A549 (cell line): ENCODE measurements around the gene PIK3CD. TPM values are rescaled to one million over a fixed set of nuclear protein-coding genes. Genes with fewer than 3 reads are reported as not detected.

Source experiments
- ATAC-seq, 2 experiments: fragments of 200-7000 bp in 1 of 2; fragments of >200 bp in 1 of 2; cut with Nextera tagmentation in 1 of 2; cut with Tn5 transposase in 1 of 2; 3 replicates each; pipeline versions ENCODE4 v1.8.0 to v1.9.1; 2018 to 2020; ENCODE audit warnings: mild to moderate bottlenecking in 1 of 2, moderate library complexity in 1 of 2
- CTCF ChIA-PET: fragments of 300-600 bp; sonication (Branson Sonifier 250); formaldehyde crosslinking; extraction: SDS; loops from one replicate; lab custom pipeline; 2021; ENCODE audit warnings: antibody characterized with exemption, inconsistent platforms; lab: Yijun Ruan, JAX
- POLR2A ChIA-PET: fragments of 350-600 bp; formaldehyde crosslinking; extraction: SDS; loops from one replicate; lab custom pipeline; 2021; ENCODE audit warnings: antibody characterized with exemption, inconsistent platforms; lab: Yijun Ruan, JAX
- DNase-seq, 2 experiments: peaks; one replicate each; pipeline versions ENCODE4 v3.0.0 to v3.0.0-alpha.2; 2011 to 2016; ENCODE audit warnings: low read depth in 1 of 2, low spot score in 1 of 2
- FAIRE-seq: peaks from 2 replicates; lab custom pipeline; 2011; peaks lifted over from hg19 to GRCh38; lab: Jason Lieb, UNC
- H3K27ac ChIP-seq, 2 experiments: fragments of >200 bp; sonication (Bioruptor Twin); formaldehyde crosslinking; 3 replicates each; pipeline ENCODE4 v1.5.1; 2016 to 2017
- H3K4me1 ChIP-seq: fragments of >200 bp; sonication (Bioruptor Twin); formaldehyde crosslinking; 3 replicates; pipeline ENCODE4 v1.6.1; 2016
- H3K4me2 ChIP-seq: fragments of >200 bp; sonication (Bioruptor Twin); formaldehyde crosslinking; 3 replicates; pipeline ENCODE4 v1.6.1; 2016
- H3K4me3 ChIP-seq: fragments of >200 bp; sonication (Bioruptor Twin); formaldehyde crosslinking; 3 replicates; pipeline ENCODE4 v1.5.1; 2016
- H3K9me3 ChIP-seq: fragments of >200 bp; sonication (Bioruptor Twin); formaldehyde crosslinking; 3 replicates; pipeline ENCODE4 v1.6.1; 2016
- CBX2 ChIP-seq: fragments of 200-600 bp; sonication (generic); IDR thresholded peaks from 2 replicates; pipeline ENCODE4 v1.6.1; 2016; ENCODE audit warnings: low read depth, mild to moderate bottlenecking, borderline replicate concordance
- E2F6 ChIP-seq: IDR thresholded peaks from 2 replicates; pipeline ENCODE4 v1.6.1; 2012; ENCODE audit warnings: low read depth, borderline replicate concordance
- FOXS1 ChIP-seq: fragments of 250-450 bp; sonication (Bioruptor Pico); IDR thresholded peaks from 2 replicates; pipeline ENCODE4 v1.5.0; 2020; ENCODE audit warnings: mild to moderate bottlenecking, moderate library complexity
- GATA3 ChIP-seq: IDR thresholded peaks from 2 replicates; pipeline ENCODE4 v1.6.1; 2012; ENCODE audit warnings: borderline replicate concordance
- HES2 ChIP-seq: fragments of >200 bp; sonication (Bioruptor Twin); formaldehyde crosslinking; IDR thresholded peaks from 2 replicates; pipeline ENCODE4 v1.6.1; 2016
- HEYL ChIP-seq: fragments of 250-450 bp; sonication (Bioruptor Pico); IDR thresholded peaks from 2 replicates; pipeline ENCODE4 v1.8.0; 2021; ENCODE audit warnings: mild to moderate bottlenecking, moderate library complexity
- MAX ChIP-seq: IDR thresholded peaks from 2 replicates; pipeline ENCODE4 v1.6.1; 2012
- MAZ ChIP-seq: fragments of 150-350 bp; IDR thresholded peaks from 2 replicates; pipeline ENCODE4 v1.6.1; 2014; ENCODE audit warnings: antibody characterized with exemption, low read depth, low read length, borderline replicate concordance
- MYC ChIP-seq: IDR thresholded peaks from 2 replicates; pipeline ENCODE4 v1.6.1; 2012; ENCODE audit warnings: mild to moderate bottlenecking, inconsistent platforms, low read length, improper control_type of control experiment, borderline replicate concordance
- NFE2L2 ChIP-seq: fragments of 150-350 bp; conservative IDR thresholded peaks from 2 replicates; pipeline ENCODE4 v1.6.1; 2014; ENCODE audit warnings: low read length
- PBX3 ChIP-seq: IDR thresholded peaks from 2 replicates; pipeline ENCODE4 v1.6.1; 2012
- PHF8 ChIP-seq: fragments of 200-600 bp; sonication (generic); IDR thresholded peaks from 2 replicates; pipeline ENCODE4 v1.6.1; 2016; ENCODE audit warnings: low read depth, mild to moderate bottlenecking, antibody characterized with exemption, moderate library complexity, borderline replicate concordance
- POLR2AphosphoS2 ChIP-seq: conservative IDR thresholded peaks from 2 replicates; pipeline ENCODE4 v1.6.1; 2012; ENCODE audit warnings: low read length, improper control_type of control experiment, inconsistent platforms
- RAD21 ChIP-seq, 2 experiments: fragments of >200 bp in 1 of 2; sonication (Bioruptor Twin) in 1 of 2; formaldehyde crosslinking in 1 of 2; IDR thresholded peaks in 1 of 2; conservative IDR thresholded peaks in 1 of 2; 2 replicates in 1 of 2; 3 replicates in 1 of 2; pipeline ENCODE4 v1.6.1; 2012 to 2018; ENCODE audit warnings: inconsistent platforms in 1 of 2
- RCOR1 ChIP-seq: fragments of 150-350 bp; IDR thresholded peaks from 2 replicates; pipeline ENCODE4 v1.6.1; 2014; ENCODE audit warnings: antibody characterized with exemption, low read length, low read depth
- REST ChIP-seq: fragments of 200-600 bp; sonication (generic); IDR thresholded peaks from 2 replicates; pipeline ENCODE4 v1.6.1; 2016; ENCODE audit warnings: antibody characterized with exemption, mild to moderate bottlenecking, moderate library complexity
- SMC3 ChIP-seq: fragments of >200 bp; sonication (Bioruptor Twin); formaldehyde crosslinking; IDR thresholded peaks from 3 replicates; pipeline ENCODE4 v1.6.1; 2018; ENCODE audit warnings: inconsistent platforms
- SREBF2 ChIP-seq: fragments of 450-650 bp; IDR thresholded peaks from 2 replicates; pipeline ENCODE4 v1.6.1; 2014; ENCODE audit warnings: mild to moderate bottlenecking, moderate library complexity
- TFCP2L1 ChIP-seq: fragments of 250-450 bp; sonication (Bioruptor Pico); IDR thresholded peaks from 2 replicates; pipeline ENCODE4 v1.5.0; 2021; ENCODE audit warnings: mild to moderate bottlenecking
- TP53 ChIP-seq: fragments of 250-450 bp; sonication (Bioruptor Pico); IDR thresholded peaks from 2 replicates; pipeline ENCODE4 v1.5.0; 2021; ENCODE audit warnings: mild to moderate bottlenecking, moderate library complexity
- ZFP36 ChIP-seq: fragments of 450-650 bp; IDR thresholded peaks from 2 replicates; pipeline ENCODE4 v1.6.1; 2014; ENCODE audit warnings: borderline replicate concordance; ENCODE audit not compliant: partially characterized antibody
- WGBS: methylation state at CpG from one replicate; pipeline ENCODE4 v1.1.6; 2017; ENCODE audit errors: missing lambda C conversion rate; 5-methylcytosine and 5-hydroxymethylcytosine counted together
- polyA plus RNA-seq, 4 experiments: library from polyadenylated mRNA; depleted of rRNA in 3 of 4; stranded (reverse); fragments of >200 nt; fragmentation: RNase III in 1 of 4; extraction: RNeasy Plus Mini Kit Qiagen cat#74134 plus additional on column Dnase treatment in 1 of 4; gene quantifications; 2 replicates in 3 of 4; 3 replicates in 1 of 4; pipeline ENCODE4 v1.2.3, GENCODE V29; 2011 to 2017

Gene PIK3CD
- polyA plus RNA-seq, 2 of the 4 experiments (the other 2 are of a cell fraction) = 2.4 to 3.5 TPM

GRCh38 chr1:9736241-9736640, 84.7 kb downstream of the PIK3CD start:
- Histone ChIP-seq H3K9me3 (no peaks in the 10 kb centered on the region), H3K4me1 (no peaks in the 10 kb centered on the region), H3K27ac (no peak overlapping the region), H3K4me2 (no peak overlapping the region), H3K4me3 (no peak overlapping the region)
- DNase-seq = no peak
- WGBS = 84% methylated on average over 5 of the region's 5 CpGs
- TF ChIP-seq CBX2 (no peak), HEYL (CRISPR knock-in tag) (no peak), GATA3 (no peak), PHF8 (no peak), HES2 (no peak), SMC3 (no peak)
- no peak for FAIRE-seq
- ChIA-PET POLR2A (no interaction called here), CTCF (interaction anchor here (0.6 kb wide), 1 partner anchor 33 kb away, joined by 3 read pairs; no protein-coding TSS in a partner anchor)
- ATAC-seq = no peak

- DNase-seq = no peak
- 92% methylated on average over 9 of the region's 9 CpGs for WGBS
- Histone ChIP-seq H3K4me2 (no peak overlapping the region), H3K9me3 (no peaks in the 10 kb centered on the region), H3K27ac (no peak overlapping the region), H3K4me1 (no peaks in the 10 kb centered on the region), H3K4me3 (no peak overlapping the region)
- TF ChIP-seq RAD21 (conservative IDR thresholded peaks at IDR 0.05 in 1 of 2, IDR thresholded peaks at IDR 0.05 in 1 of 2) (no peak), MAX (no peak), RCOR1 (no peak), PBX3 (no peak), PHF8 (no peak), NFE2L2 (no peak), MYC (no peak), POLR2AphosphoS2 (no peak)
- ChIA-PET CTCF (interaction anchor here (1.4 to 1.5 kb wide), 2 partner anchors 10 to 11 kb away, joined by 3 read pairs; no protein-coding TSS in a partner anchor), POLR2A (no interaction called here)
- no peak; a peak in 1 of 6 replicates for ATAC-seq
- no peak for FAIRE-seq
Observed at GRCh38 chr1:9737057-9737456, 85.5 kb downstream of the PIK3CD start.

- no peak overlapping the region for H3K4me3 ChIP-seq
- TF ChIP-seq MAZ (no peak), HEYL (CRISPR knock-in tag) (no peak), FOXS1 (CRISPR knock-in tag) (no peak), TFCP2L1 (CRISPR knock-in tag) (no peak), ZFP36 (no peak), SREBF2 (no peak), E2F6 (no peak), NFE2L2 (no peak), REST (no peak), TP53 (CRISPR knock-in tag) (no peak), MYC (no peak)
- TF ChIP-seq, all 56 proteins: peak for 0
- no peak for ATAC-seq
- WGBS = 93% methylated on average over 10 of the region's 10 CpGs
- Histone ChIP-seq H3K27ac (no peak overlapping the region), H3K4me1 (no peaks in the 10 kb centered on the region), H3K9me3 (no peaks in the 10 kb centered on the region), H3K4me2 (no peak overlapping the region)
- FAIRE-seq = no peak
- ChIA-PET CTCF (interaction anchor here (0.9 to 1.5 kb wide), 4 partner anchors 11 to 39 kb away, joined by 3 read pairs; no protein-coding TSS in a partner anchor), POLR2A (no interaction called here)
- DNase-seq = no peak
Observed at GRCh38 chr1:9737671-9738070, 86.1 kb downstream of the PIK3CD start.
